K562 (cell line): Measurements from ENCODE around the gene C16orf89. TPM values are rescaled to one million over a fixed set of nuclear protein-coding genes. Genes with fewer than 3 reads are reported as not detected.

ENCODE experiments used
- ATAC-seq: fragments of 200-7000 bp; cut with Tn5 transposase; 3 replicates; pipeline ENCODE4 v1.9.1; 2020; ENCODE audit warnings: moderate library complexity
- BruUV-seq: library from RNA; stranded (reverse); fragments of 400-500 nt; replicated peaks from 2 replicates; lab custom pipeline; 2021; lab: Mats Ljungman, UMichigan
- CTCF ChIA-PET: fragments of 300-600 bp; formaldehyde crosslinking; extraction: SDS; loops from one replicate; lab custom pipeline; 2021; ENCODE audit warnings: low intra/inter-chr PET ratio; lab: Yijun Ruan, JAX
- POLR2A ChIA-PET: fragments of 300-600, 350-650 bp; sonication (Branson Sonifier 250); formaldehyde crosslinking; extraction: SDS; loops from one replicate; lab custom pipeline; 2021; ENCODE audit warnings: antibody characterized with exemption, inconsistent platforms; lab: Yijun Ruan, JAX
- DNase-seq, 4 experiments: peaks; one replicate each; pipeline versions ENCODE4 v3.0.0 to v3.0.0-alpha.2; 2011 to 2018; ENCODE audit warnings: low spot score in 3 of 4, mixed read lengths in 3 of 4; ENCODE audit errors: extremely low read depth in 1 of 4
- FAIRE-seq: peaks from 2 replicates; lab custom pipeline; 2011; peaks lifted over from hg19 to GRCh38; lab: Jason Lieb, UNC
- H2AFZ ChIP-seq: 2 replicates; pipeline ENCODE4 v1.6.0; 2011; ENCODE audit warnings: low read depth, low read length, control low read depth, inconsistent platforms
- H3K27ac ChIP-seq: fragments of 200-600 bp; 3 replicates; pipeline ENCODE4 v1.8.0; 2011; ENCODE audit warnings: low read depth, mild to moderate bottlenecking, control low read depth, inconsistent platforms, low read length, moderate library complexity, mixed read lengths; ENCODE audit errors: extremely low read depth
- H3K27me3 ChIP-seq, 2 experiments: fragments of 300-600 bp in 1 of 2; 2 replicates in 1 of 2; 3 replicates in 1 of 2; pipeline versions ENCODE4 v1.6.0 to v1.8.0; 2011; ENCODE audit warnings: inconsistent platforms in 2 of 2, low read length in 2 of 2, mild to moderate bottlenecking in 1 of 2, mixed read lengths in 1 of 2, moderate library complexity in 1 of 2; ENCODE audit not compliant: control insufficient read depth in 2 of 2, insufficient read depth in 2 of 2
- H3K36me3 ChIP-seq: fragments of 300-600 bp; 3 replicates; pipeline ENCODE4 v1.8.0; 2011; ENCODE audit warnings: mild to moderate bottlenecking, low read length, inconsistent platforms; ENCODE audit not compliant: control insufficient read depth, insufficient read depth
- H3K4me1 ChIP-seq, 2 experiments: fragments of 200-600 bp in 1 of 2; replicated peaks in 1 of 2; 2 replicates in 1 of 2; 3 replicates in 1 of 2; pipeline versions ENCODE4 v1.5.1 to v1.8.0; 2011; ENCODE audit warnings: inconsistent platforms in 2 of 2, low read length in 2 of 2, mild to moderate bottlenecking in 1 of 2, mixed read lengths in 1 of 2, moderate library complexity in 1 of 2; ENCODE audit not compliant: control insufficient read depth in 2 of 2, insufficient read depth in 2 of 2
- H3K4me2 ChIP-seq: 2 replicates; pipeline ENCODE4 v1.6.1; 2011; ENCODE audit warnings: low read length, control low read depth, inconsistent platforms, mixed read lengths; ENCODE audit not compliant: insufficient read depth
- H3K4me3 ChIP-seq: fragments of 200-600 bp; sonication (generic), shearing (Covaris generic); 2 replicates; pipeline ENCODE4 v1.5.1; 2016; ENCODE audit warnings: control low read depth, inconsistent platforms
- H3K79me2 ChIP-seq: fragments of 200-600 bp; 3 replicates; pipeline ENCODE4 v1.8.0; 2011; ENCODE audit warnings: low read length, inconsistent platforms; ENCODE audit not compliant: control insufficient read depth, insufficient read depth
- H3K9ac ChIP-seq, 2 experiments: 2 replicates each; pipeline versions ENCODE4 v1.6.0 to v1.6.1; 2011; ENCODE audit warnings: low read depth in 2 of 2, low read length in 2 of 2, control low read depth in 1 of 2, inconsistent platforms in 1 of 2, mild to moderate bottlenecking in 1 of 2, mixed read lengths in 1 of 2; ENCODE audit not compliant: insufficient read depth in 1 of 2
- H3K9me1 ChIP-seq: one replicate; pipeline ENCODE4 v1.6.0; 2011; ENCODE audit warnings: inconsistent platforms, mild to moderate bottlenecking, low read length, moderate library complexity; ENCODE audit not compliant: control insufficient read depth, insufficient read depth
- H3K9me3 ChIP-seq: replicated peaks from 2 replicates; pipeline ENCODE4 v1.5.1; 2011; ENCODE audit warnings: low read depth, low read length, inconsistent platforms; ENCODE audit not compliant: control insufficient read depth, insufficient read depth
- H4K20me1 ChIP-seq: replicated peaks from 2 replicates; pipeline ENCODE4 v1.6.1; 2011; ENCODE audit warnings: low read length, inconsistent platforms, mixed read lengths; ENCODE audit not compliant: control insufficient read depth, insufficient read depth
- BDP1 ChIP-seq: IDR thresholded peaks from 3 replicates; pipeline ENCODE4 v1.6.1; 2011; ENCODE audit not compliant: insufficient read length, insufficient read depth
- BRCA1 ChIP-seq, 2 experiments: fragments of 450-650 bp in 1 of 2; sonication (generic) in 1 of 2; formaldehyde crosslinking in 1 of 2; IDR thresholded peaks; 2 replicates each; pipeline versions ENCODE4 v1.5.0 to v1.6.1; 2017 to 2020; ENCODE audit warnings: mild to moderate bottlenecking in 1 of 2, missing genetic modification reagents in 1 of 2
- CHD1 ChIP-seq: fragments of 200-600 bp; sonication (generic); IDR thresholded peaks from one replicate; pipeline ENCODE4 v1.6.1; 2012; ENCODE audit warnings: mild to moderate bottlenecking, moderate library complexity, low read length, inconsistent platforms
- ELF2 ChIP-seq: fragments of 250-450 bp; sonication (Bioruptor Pico); IDR thresholded peaks from 2 replicates; pipeline ENCODE4 v1.5.0; 2021; ENCODE audit warnings: mild to moderate bottlenecking
- FOXA3 ChIP-seq, 2 experiments: fragments of 450-650 bp in 1 of 2; sonication (generic) in 1 of 2; formaldehyde crosslinking; IDR thresholded peaks in 1 of 2; conservative IDR thresholded peaks in 1 of 2; 2 replicates each; pipeline versions ENCODE4 v1.4.0 to v1.8.0; 2020 to 2022; ENCODE audit warnings: mild to moderate bottlenecking in 2 of 2, missing genetic modification reagents in 1 of 2
- JUNB ChIP-seq: fragments of 450-650 bp; formaldehyde crosslinking; conservative IDR thresholded peaks from 2 replicates; pipeline ENCODE4 v1.4.0; 2020; ENCODE audit warnings: mild to moderate bottlenecking
- LCOR ChIP-seq: sonication (generic); formaldehyde crosslinking; IDR thresholded peaks from 2 replicates; pipeline ENCODE4 v1.8.0; 2022; ENCODE audit warnings: mild to moderate bottlenecking, missing genetic modification reagents
- POLR3G ChIP-seq: IDR thresholded peaks from 2 replicates; pipeline ENCODE4 v1.6.1; 2011; ENCODE audit not compliant: insufficient read length, insufficient replicate concordance; ENCODE audit errors: extremely low read depth
- SAFB ChIP-seq: fragments of 200-400 bp; formaldehyde crosslinking; IDR thresholded peaks from 2 replicates; pipeline ENCODE4 v1.6.1; 2017; ENCODE audit warnings: low read depth, low read length, borderline replicate concordance
- ZNF644 ChIP-seq: fragments of 200-800 bp; sonication (Bioruptor generic); IDR thresholded peaks from 2 replicates; pipeline ENCODE4 v1.6.1; 2016; ENCODE audit warnings: low read depth, missing genetic modification characterization, missing compliant biosample characterization
- WGBS: fragments of 100-300 bp; shearing (Covaris generic); methylation state at CpG from one replicate; pipeline ENCODE4 v1.1.6; 2016; ENCODE audit warnings: low coverage, mixed read lengths; ENCODE audit not compliant: insufficient coverage; ENCODE audit errors: missing lambda C conversion rate; 5-methylcytosine and 5-hydroxymethylcytosine counted together
- in situ Hi-C: fragments of 300-500 bp; cut with MboI; formaldehyde crosslinking; loops from 4 replicates; pipeline ENCODE4 v1.15.0; 2018; ENCODE audit warnings: inconsistent platforms, mixed read lengths
- intact Hi-C: fragments of 100-400 bp; cut with micrococcal nuclease; formaldehyde crosslinking; loops from 2 replicates; pipeline ENCODE4 v1.14.2; 2022
- polyA plus RNA-seq, 8 experiments: library from polyadenylated mRNA; depleted of rRNA in 4 of 8; stranded (reverse) in 5 of 8; unstranded in 3 of 8; fragments of >200 nt; fragmentation: Nextera tagmentation in 2 of 8; fragmentation: Illumina TruSeq in 1 of 8; extraction: Ambion mirVana in 2 of 8; extraction: Trizol in 1 of 8; gene quantifications; 2 replicates each; pipeline versions ENCODE4 v1.2.1 to v1.2.3, GENCODE V29; 2011 to 2014; ENCODE audit warnings: inconsistent platforms in 1 of 8, missing spikeins in 1 of 8
- total RNA-seq, 7 experiments: library from RNA; depleted of rRNA in 6 of 7; stranded (reverse); fragments of >200 nt in 6 of 7; fragmentation: Illumina TruSeq in 2 of 7; extraction: Trizol in 2 of 7; gene quantifications; 2 replicates each; pipeline versions ENCODE4 v1.2.1 to v1.2.3, GENCODE V29; 2011 to 2021; ENCODE audit warnings: low replicate concordance in 1 of 7
- TF ChIP-seq, protein P1 (sequence below): fragments of 250-450 bp; sonication (Bioruptor Pico); IDR thresholded peaks from 2 replicates; pipeline ENCODE4 v1.8.0; 2022; ENCODE audit warnings: moderate library complexity, mild to moderate bottlenecking, inconsistent platforms

The C16orf89 gene
- total and polyA plus RNA-seq, 9 of the 15 experiments (the other 6 are each of a cell fraction or from before 2014, with no cell fraction given): not detected

DNA sequence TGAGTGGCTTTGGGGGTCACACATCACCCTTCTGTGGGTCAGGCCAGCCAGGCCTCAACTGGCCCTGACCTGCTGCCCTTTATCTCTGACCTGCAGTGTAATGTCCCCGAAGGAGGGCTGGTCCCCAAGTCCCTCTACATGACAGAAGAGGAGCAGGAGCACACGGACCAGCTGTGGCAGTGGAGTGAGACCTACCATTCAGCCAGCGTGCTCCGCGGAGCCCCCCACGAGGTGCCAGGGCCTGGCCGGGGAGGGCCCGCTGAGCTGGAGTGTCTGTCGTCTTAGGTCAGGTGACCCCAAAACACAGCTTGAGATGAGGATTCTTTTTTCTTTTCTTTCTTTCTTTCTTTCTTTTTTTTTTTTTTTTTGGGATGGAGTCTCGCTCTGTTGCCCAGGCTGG is 58.5 kb downstream of the C16orf89 start:
- intact Hi-C loops: no loop called here
- H3K4me1 ChIP-seq: peaks cover 0 to 7% of the 10 kb centered on the region in 2 experiments; a peak in 1 of 5 replicates
- ChIA-PET POLR2A (interaction anchor here (0.6 kb wide), 1 partner anchor 122 kb away, joined by 3 read pairs; no protein-coding TSS in a partner anchor), CTCF (no interaction called here)
- no peaks in the 10 kb centered on the region for H3K36me3 ChIP-seq
- TF ChIP-seq, protein P1, sequence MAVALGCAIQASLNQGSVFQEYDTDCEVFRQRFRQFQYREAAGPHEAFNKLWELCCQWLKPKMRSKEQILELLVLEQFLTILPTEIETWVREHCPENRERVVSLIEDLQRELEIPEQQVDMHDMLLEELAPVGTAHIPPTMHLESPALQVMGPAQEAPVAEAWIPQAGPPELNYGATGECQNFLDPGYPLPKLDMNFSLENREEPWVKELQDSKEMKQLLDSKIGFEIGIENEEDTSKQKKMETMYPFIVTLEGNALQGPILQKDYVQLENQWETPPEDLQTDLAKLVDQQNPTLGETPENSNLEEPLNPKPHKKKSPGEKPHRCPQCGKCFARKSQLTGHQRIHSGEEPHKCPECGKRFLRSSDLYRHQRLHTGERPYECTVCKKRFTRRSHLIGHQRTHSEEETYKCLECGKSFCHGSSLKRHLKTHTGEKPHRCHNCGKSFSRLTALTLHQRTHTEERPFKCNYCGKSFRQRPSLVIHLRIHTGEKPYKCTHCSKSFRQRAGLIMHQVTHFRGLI (CRISPR knock-in tag): no peak
- no peak for TF ChIP-seq CHD1
- no peak for TF ChIP-seq BRCA1 (IDR thresholded peaks at IDR 0.05)
- no peak for TF ChIP-seq BRCA1 (CRISPR knock-in tag; IDR thresholded peaks at IDR 0.05)
- no peak for TF ChIP-seq ELF2
- TF ChIP-seq LCOR (CRISPR knock-in tag): no peak
- TF ChIP-seq SAFB: no peak
- TF ChIP-seq BDP1: no peak
- TF ChIP-seq POLR3G: no peak
- TF ChIP-seq ZNF644 (tag): no peak
- TF ChIP-seq FOXA3 (CRISPR knock-in tag; conservative IDR thresholded peaks at IDR 0.05 in 1 of 2, IDR thresholded peaks at IDR 0.05 in 1 of 2): no peak
- no peak for TF ChIP-seq JUNB
- no peaks in the 10 kb centered on the region for H3K79me2 ChIP-seq
- ATAC-seq: no peak
- peaks cover 26 to 65% of the 10 kb centered on the region in 2 experiments; a peak in 4 of 5 replicates for H3K27me3 ChIP-seq
- H4K20me1 ChIP-seq: peaks cover 4% of the 10 kb centered on the region; the same call in 1 of the 2 replicates
- DNase-seq: no peak
- no TSS peak for BruUV-seq
- no peak overlapping the region for H3K27ac ChIP-seq
- no peaks in the 10 kb centered on the region for H3K9me1 ChIP-seq
- H3K9ac ChIP-seq: no peak overlapping the region
- no peak for FAIRE-seq
- no peak overlapping the region for H3K4me2 ChIP-seq
- no peak overlapping the region for H3K4me3 ChIP-seq
- WGBS: 5% methylated on average over 10 of the region's 10 CpGs
- in situ Hi-C loops: no loop called here
- no peaks in the 10 kb centered on the region for H3K9me3 ChIP-seq
- no peak overlapping the region for H2AFZ ChIP-seq
